Mesenteric fat pad (tissue), 1 donor: Measurements from ENCODE around the gene RASA3. TPM values are rescaled to one million over a fixed set of nuclear protein-coding genes. Genes with fewer than 3 reads are reported as not detected.
"Not testable (repeated sequence)": the region's sequence is repeated elsewhere in the genome, so short reads cannot be mapped to it uniquely, and the experiment has no call there.

Experiments
- DNase-seq: peaks from one replicate; pipeline ENCODE4 v3.0.0-alpha.2; 2020; ENCODE audit warnings: low spot score
- total RNA-seq: library from RNA; stranded (reverse); fragmentation: NEBNext Ultra II Directional; extraction: Animal tissue kit (Norgen Biotek cat#: 25700); gene quantifications from one replicate; pipeline ENCODE4 v1.2.1, GENCODE V29; 2021
- donor health status: DM: yes; HTN: yes; CAD: no.

The RASA3 gene
- total RNA-seq, 1 donor from 2014 or later = 102 TPM

GRCh38 chr13:114127473-114128347 lies 4.7 kb downstream of the RASA3 start:
- no peak for DNase-seq

GRCh38 chr13:114126789-114127472 lies 5.5 kb downstream of the RASA3 start:
- DNase-seq = no peak

- DNase-seq = not testable (repeated sequence)
These were observed 6.3 kb downstream of the RASA3 start for GRCh38 chr13:114126086-114126485.

GRCh38 chr13:114125589-114125988 lies 6.8 kb downstream of the RASA3 start:
- no peak for DNase-seq

GRCh38 chr13:114124921-114125320 lies 7.5 kb downstream of the RASA3 start:
- DNase-seq = no peak

- DNase-seq = no peak
These were observed 8.0 kb downstream of the RASA3 start for GRCh38 chr13:114124431-114124830.

GRCh38 chr13:114123876-114124275 lies 8.5 kb downstream of the RASA3 start:
- DNase-seq = no peak

GRCh38 chr13:114123448-114123847 lies 9.0 kb downstream of the RASA3 start:
- no peak for DNase-seq

- DNase-seq = no peak
These were observed 9.7 kb downstream of the RASA3 start for GRCh38 chr13:114122591-114123211.

- DNase-seq = no peak
These were observed 10.3 kb downstream of the RASA3 start for GRCh38 chr13:114122127-114122511.

- DNase-seq = no peak
These were observed 10.8 kb downstream of the RASA3 start for GRCh38 chr13:114121496-114122126.

GRCh38 chr13:114121031-114121430 lies 11.4 kb downstream of the RASA3 start:
- DNase-seq = no peak

GRCh38 chr13:114120591-114121011 lies 11.8 kb downstream of the RASA3 start:
- DNase-seq = no peak

- no peak for DNase-seq
These were observed 13.2 kb downstream of the RASA3 start for GRCh38 chr13:114119196-114119595.

GRCh38 chr13:114118511-114119123 lies 13.8 kb downstream of the RASA3 start:
- no peak for DNase-seq

GRCh38 chr13:114118086-114118485 lies 14.3 kb downstream of the RASA3 start:
- no peak for DNase-seq

GRCh38 chr13:114117341-114117874 lies 15.0 kb downstream of the RASA3 start:
- DNase-seq = not testable (repeated sequence)

GRCh38 chr13:114116734-114117133 lies 15.7 kb downstream of the RASA3 start:
- DNase-seq = peak; percentile 37

GRCh38 chr13:114115796-114116195 lies 16.6 kb downstream of the RASA3 start:
- DNase-seq = peak; percentile 83

GRCh38 chr13:114115191-114115671 lies 17.2 kb downstream of the RASA3 start:
- peak; percentile 90 for DNase-seq

GRCh38 chr13:114114666-114115065 lies 17.8 kb downstream of the RASA3 start:
- not testable (repeated sequence) for DNase-seq
